H9 (cell line): Measurements from ENCODE around the gene ETV3L. TPM values are rescaled to one million over a fixed set of nuclear protein-coding genes. Genes with fewer than 3 reads are reported as not detected.

Experiments used
- DNase-seq: peaks from one replicate; pipeline ENCODE4 v3.0.0-alpha.2; 2017
- H2AFZ ChIP-seq: one replicate; pipeline ENCODE4 v1.6.1; 2013; ENCODE audit warnings: mild to moderate bottlenecking, low read length, control low read depth, moderate library complexity
- H2AK5ac ChIP-seq: 2 replicates; pipeline ENCODE4 v1.6.1; 2013; ENCODE audit warnings: low read length, control low read depth, mixed read lengths; ENCODE audit not compliant: insufficient read length
- H2BK120ac ChIP-seq: one replicate; pipeline ENCODE4 v1.6.1; 2013; ENCODE audit warnings: low read depth, mild to moderate bottlenecking, low read length, control low read depth, inconsistent platforms; ENCODE audit not compliant: poor library complexity, severe bottlenecking
- H2BK12ac ChIP-seq: 2 replicates; pipeline ENCODE4 v1.6.1; 2013; ENCODE audit warnings: low read length, control low read depth, mixed read lengths, low read depth; ENCODE audit not compliant: insufficient read length
- H2BK15ac ChIP-seq: 2 replicates; pipeline ENCODE4 v1.6.1; 2013; ENCODE audit warnings: low read depth, low read length, control low read depth
- H2BK20ac ChIP-seq: one replicate; pipeline ENCODE4 v1.6.1; 2013; ENCODE audit warnings: low read depth, mild to moderate bottlenecking, low read length, control low read depth, inconsistent platforms; ENCODE audit not compliant: poor library complexity, severe bottlenecking
- H2BK5ac ChIP-seq: 2 replicates; pipeline ENCODE4 v1.6.1; 2013; ENCODE audit warnings: low read length, control low read depth, mixed read lengths; ENCODE audit not compliant: insufficient read length
- H3K14ac ChIP-seq: 2 replicates; pipeline ENCODE4 v1.6.1; 2013; ENCODE audit warnings: low read length, control low read depth; ENCODE audit not compliant: insufficient read depth
- H3K18ac ChIP-seq: 2 replicates; pipeline ENCODE4 v1.6.1; 2013; ENCODE audit warnings: low read depth, mild to moderate bottlenecking, mixed read lengths, low read length, control low read depth; ENCODE audit not compliant: insufficient read length
- H3K23ac ChIP-seq: 2 replicates; pipeline ENCODE4 v1.6.1; 2013; ENCODE audit warnings: low read length, control low read depth, mixed read lengths, low read depth; ENCODE audit not compliant: insufficient read length
- H3K23me2 ChIP-seq: 2 replicates; pipeline ENCODE4 v1.6.1; 2013; ENCODE audit warnings: low read depth, mild to moderate bottlenecking, mixed read lengths, low read length, control low read depth; ENCODE audit not compliant: insufficient read length, poor library complexity, severe bottlenecking
- H3K27ac ChIP-seq: 2 replicates; pipeline ENCODE4 v1.5.1; 2013; ENCODE audit warnings: low read length, control low read depth, mixed read lengths, low read depth; ENCODE audit not compliant: insufficient read length
- H3K27me3 ChIP-seq: 2 replicates; pipeline ENCODE4 v1.6.1; 2013; ENCODE audit warnings: low read length, control low read depth, inconsistent platforms; ENCODE audit not compliant: insufficient read depth
- H3K4ac ChIP-seq: 2 replicates; pipeline ENCODE4 v1.6.1; 2013; ENCODE audit warnings: low read depth, mild to moderate bottlenecking, control low read depth, inconsistent platforms, low read length, moderate library complexity
- H3K4me1 ChIP-seq: 2 replicates; pipeline ENCODE4 v1.6.1; 2013; ENCODE audit warnings: low read length, control low read depth, inconsistent platforms; ENCODE audit not compliant: insufficient read depth
- H3K4me2 ChIP-seq: 2 replicates; pipeline ENCODE4 v1.6.1; 2013; ENCODE audit warnings: low read length, control low read depth, mixed read lengths; ENCODE audit not compliant: insufficient read length, insufficient read depth
- H3K56ac ChIP-seq: 2 replicates; pipeline ENCODE4 v1.6.1; 2013; ENCODE audit warnings: low read depth, mild to moderate bottlenecking, mixed read lengths, low read length, control low read depth; ENCODE audit not compliant: insufficient read length
- H3K79me1 ChIP-seq: 2 replicates; pipeline ENCODE4 v1.6.1; 2013; ENCODE audit warnings: low read depth, mild to moderate bottlenecking, moderate library complexity, low read length, control low read depth, inconsistent platforms; ENCODE audit not compliant: insufficient read depth, poor library complexity, severe bottlenecking
- H3K79me2 ChIP-seq: 2 replicates; pipeline ENCODE4 v1.6.1; 2013; ENCODE audit warnings: low read length, control low read depth, inconsistent platforms; ENCODE audit not compliant: insufficient read depth
- H3K9ac ChIP-seq: 2 replicates; pipeline ENCODE4 v1.6.1; 2013; ENCODE audit warnings: low read length, control low read depth, mixed read lengths; ENCODE audit not compliant: insufficient read length; ENCODE audit errors: extremely low read depth
- H3K9me3 ChIP-seq: one replicate; pipeline ENCODE4 v1.6.1; 2013; ENCODE audit warnings: low read depth, low read length, inconsistent platforms; ENCODE audit not compliant: control insufficient read depth
- H3T11ph ChIP-seq: one replicate; pipeline ENCODE4 v1.6.1; 2013; ENCODE audit warnings: mild to moderate bottlenecking, low read length, control low read depth, inconsistent platforms
- H4K20me1 ChIP-seq: one replicate; pipeline ENCODE4 v1.6.1; 2013; ENCODE audit not compliant: control insufficient read depth, insufficient read length, insufficient read depth
- H4K5ac ChIP-seq: 2 replicates; pipeline ENCODE4 v1.6.1; 2013; ENCODE audit warnings: low read depth, mild to moderate bottlenecking, mixed read lengths, low read length, control low read depth; ENCODE audit not compliant: insufficient read length
- H4K8ac ChIP-seq: replicated peaks from 2 replicates; pipeline ENCODE4 v1.6.1; 2013; ENCODE audit warnings: low read length, control low read depth, mixed read lengths, low read depth; ENCODE audit not compliant: insufficient read length
- H4K91ac ChIP-seq: 2 replicates; pipeline ENCODE4 v1.6.1; 2013; ENCODE audit warnings: low read depth, mild to moderate bottlenecking, moderate library complexity, mixed read lengths, low read length, control low read depth; ENCODE audit not compliant: insufficient read length
- H3K27ac Mint-ChIP-seq, 3 experiments: 2 replicates in 2 of 3; 3 replicates in 1 of 3; pipeline ENCODE4 v1.8.0; 2020 to 2021; ENCODE audit warnings: mixed read lengths in 3 of 3, mild to moderate bottlenecking in 1 of 3, moderate library complexity in 1 of 3
- H3K27me3 Mint-ChIP-seq: 2 replicates; pipeline ENCODE4 v1.8.0; 2021; ENCODE audit warnings: low read depth, mild to moderate bottlenecking, moderate library complexity, mixed read lengths
- H3K36me3 Mint-ChIP-seq, 3 experiments: 2 replicates in 2 of 3; 3 replicates in 1 of 3; pipeline ENCODE4 v1.8.0; 2020 to 2021; ENCODE audit warnings: low read depth in 3 of 3, mixed read lengths in 3 of 3; ENCODE audit not compliant: insufficient read depth in 1 of 3
- H3K4me1 Mint-ChIP-seq, 2 experiments: 2 replicates each; pipeline ENCODE4 v1.8.0; 2020; ENCODE audit warnings: mixed read lengths in 2 of 2
- H3K4me3 Mint-ChIP-seq, 2 experiments: 2 replicates in 1 of 2; 3 replicates in 1 of 2; pipeline ENCODE4 v1.8.0; 2020 to 2021; ENCODE audit warnings: mild to moderate bottlenecking in 2 of 2, mixed read lengths in 2 of 2, moderate library complexity in 1 of 2
- H3K9me3 Mint-ChIP-seq, 2 experiments: 2 replicates in 1 of 2; 3 replicates in 1 of 2; pipeline ENCODE4 v1.8.0; 2020; ENCODE audit warnings: mild to moderate bottlenecking in 2 of 2, mixed read lengths in 2 of 2, moderate library complexity in 1 of 2
- CTCF ChIP-seq: fragments of 200-600 bp; sonication (generic); conservative IDR thresholded peaks from 3 replicates; pipeline ENCODE4 v1.8.0; 2021; ENCODE audit warnings: antibody characterized with exemption, mild to moderate bottlenecking
- WGBS: extraction: QIAGEN DNeasy Blood & Tissue Kit; methylation state at CpG from one replicate; pipeline ENCODE4 v1.1.7; 2013; ENCODE audit warnings: missing lambda C conversion rate, low lambda C conversion rate, mixed read lengths; ENCODE audit not compliant: insufficient read length; ENCODE audit errors: extremely low coverage; 5-methylcytosine and 5-hydroxymethylcytosine counted together
- total RNA-seq: library from RNA; stranded (reverse); gene quantifications from 2 replicates; pipeline ENCODE4 v1.2.1, GENCODE V29; 2021

ETV3L gene
- total RNA-seq, 1 experiment from 2014 or later, result 0.96 TPM

- Histone ChIP-seq H4K20me1 (no peaks in the 10 kb centered on the region), H4K8ac (no peak overlapping the region), H2BK15ac (no peak overlapping the region), H3K18ac (no peak overlapping the region), H3K79me1 (no peaks in the 10 kb centered on the region), H3K23ac (no peak overlapping the region), H2BK12ac (no peak overlapping the region), H3K9ac (no peak overlapping the region), H4K91ac (no peak overlapping the region), H2AFZ (no peak overlapping the region), H3K27me3 (no peaks in the 10 kb centered on the region), H3K23me2 (no peaks in the 10 kb centered on the region), H3K4ac (no peak overlapping the region), H3K14ac (no peak overlapping the region), H3K56ac (no peak overlapping the region), H3T11ph (no peak overlapping the region), H4K5ac (no peak overlapping the region), H3K4me1 (peaks cover 3% of the 10 kb centered on the region; the same call in 1 of the 2 replicates), H3K9me3 (no peaks in the 10 kb centered on the region), H2AK5ac (no peak overlapping the region), H2BK20ac (no peak overlapping the region), H2BK5ac (no peak overlapping the region), H3K27ac (no peak overlapping the region), H3K4me2 (no peak overlapping the region), H2BK120ac (no peak overlapping the region), H3K79me2 (no peaks in the 10 kb centered on the region)
- no peak for TF ChIP-seq CTCF
- Mint-ChIP-seq H3K4me1 (peaks cover 8 to 14% of the 10 kb centered on the region in 2 experiments), H3K27me3 (peaks cover 3% of the 10 kb centered on the region), H3K27ac (no peak overlapping the region; a peak in 1 of 7 replicates), H3K36me3 (no peaks in the 10 kb centered on the region), H3K9me3 (no peaks in the 10 kb centered on the region), H3K4me3 (no peak overlapping the region)
- no CpG with 5 or more reads among the region's 10 CpGs for WGBS
- no peak for DNase-seq
Observed at GRCh38 chr1:157080714-157081113, 18.9 kb downstream of the ETV3L start.
